ENCODE results near the gene PSKH1.

GRCh38 chr16:67941469-67942199 is 48.6 kb downstream of the PSKH1 start:
- TF ChIP-seq EZH2 (IDR thresholded peaks at IDR 0.05) (no peak), POLR2AphosphoS5 (IDR thresholded peaks at IDR 0.05; ENCODE audit: borderline replicate concordance, low read depth, low read length) (no peak), FOXP2 (optimal IDR thresholded peaks at IDR 0.05; ENCODE audit: control extremely low read depth, extremely low read length, insufficient read depth) (no peak)
